SHP77 (cell line): ENCODE data around the gene GASK1A.
"Not testable (repeated sequence)": the region's sequence is repeated elsewhere in the genome, so short reads cannot be mapped to it uniquely, and the experiment has no call there.

Experiments used
- DNase-seq, 2 experiments: peaks; one replicate each; lab custom pipeline; 2025; lab: John Stamatoyannopoulos, UW

The GASK1A gene

GRCh38 chr3:43032646-43033628 lies 53.8 kb downstream of the GASK1A start:
- no peak for DNase-seq

- DNase-seq: no peak
Measured at GRCh38 chr3:43034200-43034599, 55.1 kb downstream of the GASK1A start.

- no peak for DNase-seq
Measured at GRCh38 chr3:43034911-43035310, 55.8 kb downstream of the GASK1A start.

GRCh38 chr3:43035801-43036365 lies 56.8 kb downstream of the GASK1A start:
- no peak for DNase-seq

- no peak for DNase-seq
Measured at GRCh38 chr3:43036621-43037423, 57.7 kb downstream of the GASK1A start.

- no peak for DNase-seq
Measured at GRCh38 chr3:43038010-43038409, 58.9 kb downstream of the GASK1A start.

GRCh38 chr3:43041517-43041916 lies 62.4 kb downstream of the GASK1A start:
- no peak for DNase-seq

- DNase-seq: no peak
Measured at GRCh38 chr3:43043071-43043766, 64.1 kb downstream of the GASK1A start.

GRCh38 chr3:43043793-43044192 lies 64.7 kb downstream of the GASK1A start:
- DNase-seq: no peak

GRCh38 chr3:43045079-43045478 lies 66.0 kb downstream of the GASK1A start:
- not testable (repeated sequence) for DNase-seq

GRCh38 chr3:43046583-43046982 lies 67.5 kb downstream of the GASK1A start:
- no peak for DNase-seq

GRCh38 chr3:43048470-43048869 lies 69.4 kb downstream of the GASK1A start:
- no peak for DNase-seq

- no peak for DNase-seq
Measured at GRCh38 chr3:43053291-43053690, 74.2 kb downstream of the GASK1A start.

- no peak for DNase-seq
Measured at GRCh38 chr3:43054754-43055153, 75.6 kb downstream of the GASK1A start.

GRCh38 chr3:43055393-43055792 lies 76.3 kb downstream of the GASK1A start:
- no peak for DNase-seq

GRCh38 chr3:43055806-43056770 lies 77.0 kb downstream of the GASK1A start:
- no peak for DNase-seq

- no peak for DNase-seq
Measured at GRCh38 chr3:43059456-43059855, 80.3 kb downstream of the GASK1A start.

- DNase-seq: no peak
Measured at GRCh38 chr3:43061101-43061895, 82.2 kb downstream of the GASK1A start.

GRCh38 chr3:43062040-43062563 lies 83.0 kb downstream of the GASK1A start:
- no peak for DNase-seq
